Heart left ventricle (tissue), 16 donors: ENCODE data around the gene CTCF. TPM values are rescaled to one million over a fixed set of nuclear protein-coding genes. Genes with fewer than 3 reads are reported as not detected.
"Not testable (repeated sequence)": the region's sequence is repeated elsewhere in the genome, so short reads cannot be mapped to it uniquely, and the experiment has no call there.

ENCODE experiments used
- ATAC-seq, 4 donors: fragments of 200-7000 bp; cut with Tn5 transposase; one replicate each; pipeline ENCODE4 v1.9.1; 2020 to 2022; ENCODE audit warnings: moderate library complexity in 4 of 4, mild to moderate bottlenecking in 3 of 4, moderate number of reproducible peaks in 1 of 4
- DNase-seq, 5 donors: peaks; one replicate each; pipeline ENCODE4 v3.0.0-alpha.2; 2020
- H3K27ac ChIP-seq, 12 donors: fragments of 200-600 bp; sonication (generic) in 4 of 12; one replicate each; pipeline versions ENCODE4 v1.5.0 to v1.8.0; 2016 to 2022; ENCODE audit warnings: mild to moderate bottlenecking in 2 of 12
- H3K27me3 ChIP-seq, 9 donors: fragments of 200-600 bp; sonication (generic) in 2 of 9; one replicate each; pipeline versions ENCODE4 v1.5.1 to v1.8.0; 2016 to 2022; ENCODE audit warnings: mild to moderate bottlenecking in 3 of 9
- H3K36me3 ChIP-seq, 9 donors: fragments of 200-600 bp; sonication (generic) in 2 of 9; one replicate each; pipeline versions ENCODE4 v1.5.0 to v1.8.0; 2018 to 2022; ENCODE audit warnings: mild to moderate bottlenecking in 2 of 9
- H3K4me1 ChIP-seq, 12 donors: fragments of 200-600 bp; sonication (generic) in 4 of 12; one replicate each; pipeline versions ENCODE4 v1.5.0 to v1.8.0; 2016 to 2022; ENCODE audit warnings: mild to moderate bottlenecking in 3 of 12
- H3K4me3 ChIP-seq, 12 donors: fragments of 200-600 bp; sonication (generic) in 4 of 12; one replicate each; pipeline versions ENCODE4 v1.5.0 to v1.8.0; 2017 to 2022; ENCODE audit warnings: mild to moderate bottlenecking in 9 of 12, moderate library complexity in 4 of 12
- H3K9me3 ChIP-seq, 12 donors: fragments of 200-600 bp; sonication (generic) in 4 of 12; one replicate each; pipeline versions ENCODE4 v1.5.0 to v1.8.0; 2016 to 2022; ENCODE audit warnings: mild to moderate bottlenecking in 1 of 12
- CTCF ChIP-seq, 12 donors: fragments of 200-600 bp; sonication (generic) in 4 of 12; IDR thresholded peaks; one replicate each; pipeline versions ENCODE4 v1.5.0 to v1.8.0; 2018 to 2022; ENCODE audit warnings: antibody characterized with exemption in 12 of 12, mild to moderate bottlenecking in 5 of 12
- POLR2A ChIP-seq, 2 donors: fragments of 450-650 bp; IDR thresholded peaks; one replicate each; pipeline ENCODE4 v1.6.1; 2017; ENCODE audit warnings: antibody characterized with exemption in 2 of 2, mild to moderate bottlenecking in 2 of 2, moderate library complexity in 2 of 2
- WGBS, 4 donors: extraction: QIAGEN DNeasy Blood & Tissue Kit in 2 of 4; methylation state at CpG; one replicate each; pipeline versions ENCODE4 v1.1.5 to v1.1.7; 2013 to 2018; 5-methylcytosine and 5-hydroxymethylcytosine counted together
- intact Hi-C, 10 donors: fragments of 100-400 bp; cut with DNase I; formaldehyde crosslinking; loops; one replicate each; pipeline versions ENCODE4 v1.11.1 to v1.14.2; 2022
- polyA plus RNA-seq, 2 donors: library from polyadenylated mRNA; stranded (reverse); fragments of 200-250 nt; gene quantifications; one replicate each; pipeline ENCODE4 v1.2.3, GENCODE V29; 2013
- total RNA-seq, 9 donors: library from RNA; depleted of rRNA in 2 of 9; stranded (reverse); fragments of >200 nt in 2 of 9; fragmentation: NEBNext Ultra II Directional in 3 of 9; extraction: Animal tissue kit (Norgen Biotek cat#: 25700) in 3 of 9; gene quantifications; one replicate each; pipeline versions ENCODE4 v1.1.0 to v1.2.4, GENCODE V29; 2016 to 2023
- donor health status: ischemic (EF 13 %, LVEDD 7.1; RV severe dilation, severe dysfunction).
- donor health status: healthy with polysubstance abuse.
- donor health status: DM: no; HTN: yes; CAD: no.
- donor health status: DM: no; HTN: no; CAD: no.
- donor health status: ischemic (EF 25% LVEDD 6.9; RV normal size, moderate dysfunction).
- donor health status: ischemic (EF 25% LVEDD 5.7; RV mildly dilated, moderate dysfunction).
- donor health status: healthy.
- donor health status: DM: yes; HTN: yes; CAD: no.
- donor health status: ischemic (EF 35%, LVEDD 5.7; RV mildly dilated, moderate dysfunction).
- donor health status: nonischemic (EF 11% LVEDD 7.7; RV severe dilation, severe dysfunction).
- donor health status: DM: yes; HTN: yes; CAD: no.
- donor health status: PGD.
- donor health status: ischemic (EF 29% LVEDD 5.4; RV normal size, mild dysfunction).
- donor health status: nonischemic (EF 23%, LVEDD 6.1; RV moderate dilation, normal function).

Gene CTCF
- total and polyA plus RNA-seq, 11 donors: 13.9 to 35.8 (median 25.3) TPM

- WGBS, 4 donors: 48 to 53% (median 49%) methylated on average over 9 of the region's 9 CpGs
- no peaks in the 10 kb centered on the region for H3K9me3 ChIP-seq
- ATAC-seq (peak in 1 of 4 donors; percentile 21), DNase-seq (no peak)
- peak overlapping the region in 4 of 12 donors; percentile 11 to 52 (median 38) for H3K27ac ChIP-seq
- H3K4me1 ChIP-seq: peaks cover 5 to 95% (median 64%) of the 10 kb centered on the region in 12 donors
- no peaks in the 10 kb centered on the region for H3K27me3 ChIP-seq
- intact Hi-C loops: loop anchor here in 1 of 10 donors (5.0 kb wide), 1 partner anchor 399 kb away; the partner anchor contains the start of gene CTRL
- H3K36me3 ChIP-seq: peaks cover 0 to 5% (median 0%) of the 10 kb centered on the region in 9 donors
- TF ChIP-seq POLR2A (IDR thresholded peaks at IDR 0.05) (no peak), CTCF (IDR thresholded peaks at IDR 0.05) (no peak)
- no peak overlapping the region for H3K4me3 ChIP-seq
Measured at GRCh38 chr16:67533024-67533560, 29.2 kb upstream of the CTCF start.

- DNase-seq, ATAC-seq, H3K27ac ChIP-seq, H3K27me3 ChIP-seq, H3K9me3 ChIP-seq, H3K4me3 ChIP-seq: not testable (repeated sequence)
- 89 to 96% (median 93%) methylated on average over 6 of the region's 6 CpGs for WGBS, 4 donors
- intact Hi-C loops: loop anchor here in 1 of 10 donors (5.0 kb wide), 1 partner anchor 398 kb away; the partner anchor contains the start of gene CTRL
- Histone ChIP-seq H3K4me1 (peaks cover 5 to 100% (median 69%) of the 10 kb centered on the region in 12 donors), H3K36me3 (peaks cover 0 to 12% (median 3%) of the 10 kb centered on the region in 9 donors)
Measured at GRCh38 chr16:67533987-67534386, 28.3 kb upstream of the CTCF start.

- intact Hi-C loops: loop anchor here in 1 of 10 donors (5.0 kb wide), 1 partner anchor 398 kb away; the partner anchor contains the start of gene CTRL
- DNase-seq (no peak), ATAC-seq (no peak)
- Histone ChIP-seq H3K4me3 (no peak overlapping the region), H3K36me3 (peaks cover 0 to 16% (median 6%) of the 10 kb centered on the region in 9 donors), H3K27me3 (no peaks in the 10 kb centered on the region), H3K4me1 (peaks cover 5 to 100% (median 73%) of the 10 kb centered on the region in 12 donors), H3K9me3 (no peaks in the 10 kb centered on the region), H3K27ac (peak overlapping the region in 2 of 12 donors; percentile 5 to 12)
- no peak for TF ChIP-seq POLR2A (IDR thresholded peaks at IDR 0.05)
- TF ChIP-seq CTCF (IDR thresholded peaks at IDR 0.05): no peak
Measured at GRCh38 chr16:67534431-67534830, 27.9 kb upstream of the CTCF start.

- intact Hi-C loops: no loop called here
- H3K27ac ChIP-seq: no peak overlapping the region
- H3K4me1 ChIP-seq: peaks cover 5 to 98% (median 74%) of the 10 kb centered on the region in 12 donors
- no peak for ATAC-seq
- peak in 1 of 5 donors; percentile 47 for DNase-seq
- peaks cover 0 to 24% (median 14%) of the 10 kb centered on the region in 9 donors for H3K36me3 ChIP-seq
- H3K9me3 ChIP-seq: no peaks in the 10 kb centered on the region
- TF ChIP-seq POLR2A (IDR thresholded peaks at IDR 0.05) (no peak), CTCF (IDR thresholded peaks at IDR 0.05) (no peak)
- 93 to 100% (median 95%) methylated on average over 2 of the region's 2 CpGs for WGBS, 4 donors
- no peak overlapping the region for H3K4me3 ChIP-seq
- H3K27me3 ChIP-seq: no peaks in the 10 kb centered on the region
Measured at GRCh38 chr16:67535201-67535600, 27.1 kb upstream of the CTCF start.
